AG10803 (cell line): Measurements from ENCODE around the gene FOXL2.
A peak's percentile ranks its signal among the peaks of the same experiment; 100 is the strongest.

Experiments
- DNase-seq: peaks from one replicate; pipeline ENCODE4 v3.0.0; 2010; ENCODE audit warnings: low read depth
- H3K4me3 ChIP-seq: 2 replicates; pipeline ENCODE4 v1.5.1; 2011; ENCODE audit warnings: mild to moderate bottlenecking, low read length, control low read depth
- CTCF ChIP-seq: conservative IDR thresholded peaks from 2 replicates; pipeline ENCODE4 v1.5.1; 2011; ENCODE audit warnings: mild to moderate bottlenecking, low read length, control low read depth, inconsistent platforms

FOXL2 gene

GRCh38 chr3:138974462-138974861 lies 27.5 kb upstream of the FOXL2 start:
- no peak for TF ChIP-seq CTCF
- H3K4me3 ChIP-seq, result no peak overlapping the region
- peak; percentile 8 for DNase-seq

- no peak overlapping the region for H3K4me3 ChIP-seq
- TF ChIP-seq CTCF, result no peak
- no peak for DNase-seq
These were observed 26.0 kb upstream of the FOXL2 start for GRCh38 chr3:138972941-138973340.

DNA sequence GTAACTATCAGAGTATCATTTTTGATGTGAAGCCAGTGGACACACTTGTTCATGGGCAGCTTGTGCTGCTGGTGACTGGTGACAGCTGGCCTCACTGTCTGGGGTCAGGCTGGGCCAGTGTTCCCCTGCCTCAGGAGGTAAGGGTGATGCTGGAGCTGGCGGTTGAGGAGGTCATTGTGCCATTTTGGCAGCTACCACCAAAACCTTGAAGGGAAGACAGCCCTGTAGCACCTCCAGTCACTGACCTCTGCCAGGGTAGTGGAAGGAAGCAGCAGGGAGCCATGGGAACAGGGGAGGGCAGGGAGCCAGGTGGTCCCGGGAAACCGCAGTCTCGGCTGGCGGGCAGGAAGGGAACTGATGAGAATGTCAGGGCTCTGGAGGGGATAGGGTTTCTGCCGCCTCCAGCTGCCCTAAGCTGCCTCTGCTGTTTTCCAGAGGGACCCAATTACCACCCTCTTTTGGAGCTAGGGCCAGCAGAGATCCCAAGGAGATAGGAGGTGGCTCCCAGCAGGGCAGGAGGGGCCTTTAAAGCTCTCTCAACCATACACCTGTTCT lies 24.9 kb upstream of the FOXL2 start:
- DNase-seq, result no peak
- no peak for TF ChIP-seq CTCF

GRCh38 chr3:138964923-138965322 lies 18.0 kb upstream of the FOXL2 start:
- no peak for TF ChIP-seq CTCF
- DNase-seq, result no peak
- no peak overlapping the region for H3K4me3 ChIP-seq

More for the DNA sequence above, 24.9 kb upstream of the FOXL2 start:
- H3K4me3 ChIP-seq, result no peak overlapping the region

GRCh38 chr3:138964264-138964663 lies 17.3 kb upstream of the FOXL2 start:
- TF ChIP-seq CTCF, result no peak

DNA sequence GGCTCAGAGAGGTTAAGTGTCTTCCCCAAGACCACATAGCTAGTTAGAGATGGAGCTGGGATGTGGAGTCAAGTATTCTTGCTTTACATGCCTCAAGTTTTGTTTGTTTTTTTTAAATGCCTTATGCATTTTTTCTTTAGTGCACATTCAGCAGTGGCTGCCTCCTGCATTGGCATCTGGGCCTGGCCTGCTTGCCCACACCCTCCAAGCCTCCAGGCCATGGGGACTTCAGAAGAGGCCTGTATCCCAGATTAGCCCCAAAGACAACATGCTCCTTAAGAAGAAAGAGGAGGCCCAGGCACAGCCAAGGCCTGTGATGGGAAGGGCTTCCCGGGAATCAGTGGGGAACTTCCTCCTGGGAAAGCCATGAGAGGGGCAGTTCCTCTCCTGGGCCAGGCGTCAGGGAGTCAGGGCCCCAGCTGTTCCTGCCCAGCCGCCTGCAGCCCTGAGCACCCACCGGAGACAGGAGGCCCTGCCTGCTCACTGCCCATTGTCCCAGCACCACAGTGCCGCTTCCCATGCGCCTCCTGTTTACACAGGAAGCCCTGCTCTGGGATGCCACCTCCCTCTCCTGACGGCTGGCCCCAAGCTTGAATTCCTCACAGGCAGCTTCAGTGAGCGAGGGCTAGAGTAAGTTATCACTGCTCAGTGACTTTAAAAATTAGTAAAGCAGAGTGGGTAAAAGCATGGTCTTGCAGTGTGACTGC lies 16.1 kb upstream of the FOXL2 start:
- TF ChIP-seq CTCF, result no peak
- H3K4me3 ChIP-seq, result no peak overlapping the region
- DNase-seq, result no peak

More at GRCh38 chr3:138964264-138964663, 17.3 kb upstream of the FOXL2 start:
- H3K4me3 ChIP-seq, result no peak overlapping the region
- DNase-seq, result no peak

GRCh38 chr3:138960417-138960852 lies 13.5 kb upstream of the FOXL2 start:
- H3K4me3 ChIP-seq, result peak overlapping the region; percentile 33
- no peak for TF ChIP-seq CTCF
- DNase-seq, result no peak
